Calu3 (cell line): ENCODE data around the gene ATXN2. TPM values are rescaled to one million over a fixed set of nuclear protein-coding genes. Genes with fewer than 3 reads are reported as not detected.

Experiments used
- BruUV-seq: library from RNA; stranded (reverse); fragments of 400-500 nt; replicated peaks from 2 replicates; lab custom pipeline; 2021; lab: Mats Ljungman, UMichigan
- CTCF ChIA-PET: fragments of 300-600 bp; sonication (Branson Sonifier 250); formaldehyde crosslinking; loops from one replicate; lab custom pipeline; 2022; ENCODE audit warnings: antibody characterized with exemption; lab: Charles Lee
- DNase-seq: peaks from one replicate; pipeline ENCODE4 v3.0.0; 2022
- H3K27ac Mint-ChIP-seq: one replicate; pipeline ENCODE4 v1.8.0; 2022; ENCODE audit warnings: mixed read lengths; ENCODE audit not compliant: unreplicated experiment
- H3K27me3 Mint-ChIP-seq: one replicate; pipeline ENCODE4 v1.8.0; 2022; ENCODE audit warnings: mixed read lengths; ENCODE audit not compliant: unreplicated experiment
- H3K36me3 Mint-ChIP-seq: one replicate; pipeline ENCODE4 v1.8.0; 2022; ENCODE audit warnings: mild to moderate bottlenecking, moderate library complexity, mixed read lengths; ENCODE audit not compliant: insufficient read depth, unreplicated experiment
- H3K4me1 Mint-ChIP-seq: one replicate; pipeline ENCODE4 v1.8.0; 2022; ENCODE audit warnings: mild to moderate bottlenecking, low read depth, mixed read lengths; ENCODE audit not compliant: unreplicated experiment
- H3K4me3 Mint-ChIP-seq: one replicate; pipeline ENCODE4 v1.8.0; 2022; ENCODE audit warnings: mild to moderate bottlenecking, low read depth, moderate library complexity, mixed read lengths; ENCODE audit not compliant: unreplicated experiment
- H3K9me3 Mint-ChIP-seq: one replicate; pipeline ENCODE4 v1.8.0; 2022; ENCODE audit warnings: low read depth, mixed read lengths; ENCODE audit not compliant: unreplicated experiment
- intact Hi-C: fragments of 100-400 bp; cut with micrococcal nuclease; formaldehyde crosslinking; loops from one replicate; pipeline ENCODE4 v1.10.0; 2022; ENCODE audit not compliant: unreplicated experiment
- total RNA-seq: library from RNA; stranded (reverse); gene quantifications from 2 replicates; pipeline ENCODE4 v1.2.3, GENCODE V29; 2022
- TF ChIP-seq, protein P1 (sequence below): fragments of 200-600 bp; IDR thresholded peaks from one replicate; pipeline ENCODE4 v1.8.0; 2022; ENCODE audit warnings: antibody characterized with exemption; ENCODE audit not compliant: unreplicated experiment

Gene ATXN2
- total RNA-seq, 1 experiment from 2014 or later, result 123 TPM

GRCh38 chr12:111488271-111488670 is 110.8 kb downstream of the ATXN2 start:
- TF ChIP-seq, protein P1, sequence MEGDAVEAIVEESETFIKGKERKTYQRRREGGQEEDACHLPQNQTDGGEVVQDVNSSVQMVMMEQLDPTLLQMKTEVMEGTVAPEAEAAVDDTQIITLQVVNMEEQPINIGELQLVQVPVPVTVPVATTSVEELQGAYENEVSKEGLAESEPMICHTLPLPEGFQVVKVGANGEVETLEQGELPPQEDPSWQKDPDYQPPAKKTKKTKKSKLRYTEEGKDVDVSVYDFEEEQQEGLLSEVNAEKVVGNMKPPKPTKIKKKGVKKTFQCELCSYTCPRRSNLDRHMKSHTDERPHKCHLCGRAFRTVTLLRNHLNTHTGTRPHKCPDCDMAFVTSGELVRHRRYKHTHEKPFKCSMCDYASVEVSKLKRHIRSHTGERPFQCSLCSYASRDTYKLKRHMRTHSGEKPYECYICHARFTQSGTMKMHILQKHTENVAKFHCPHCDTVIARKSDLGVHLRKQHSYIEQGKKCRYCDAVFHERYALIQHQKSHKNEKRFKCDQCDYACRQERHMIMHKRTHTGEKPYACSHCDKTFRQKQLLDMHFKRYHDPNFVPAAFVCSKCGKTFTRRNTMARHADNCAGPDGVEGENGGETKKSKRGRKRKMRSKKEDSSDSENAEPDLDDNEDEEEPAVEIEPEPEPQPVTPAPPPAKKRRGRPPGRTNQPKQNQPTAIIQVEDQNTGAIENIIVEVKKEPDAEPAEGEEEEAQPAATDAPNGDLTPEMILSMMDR, result no peak
- Mint-ChIP-seq H3K27me3 (no peaks in the 10 kb centered on the region), H3K27ac (no peak overlapping the region), H3K4me3 (no peak overlapping the region), H3K4me1 (no peaks in the 10 kb centered on the region), H3K36me3 (peaks cover 64% of the 10 kb centered on the region), H3K9me3 (no peaks in the 10 kb centered on the region)
- intact Hi-C loops, result no loop called here
- BruUV-seq, result no TSS peak
- no peak for DNase-seq
- CTCF ChIA-PET, result interaction anchor here (0.9 kb wide), 1 partner anchor 8 kb away, joined by 3 read pairs; no protein-coding TSS in a partner anchor

DNA sequence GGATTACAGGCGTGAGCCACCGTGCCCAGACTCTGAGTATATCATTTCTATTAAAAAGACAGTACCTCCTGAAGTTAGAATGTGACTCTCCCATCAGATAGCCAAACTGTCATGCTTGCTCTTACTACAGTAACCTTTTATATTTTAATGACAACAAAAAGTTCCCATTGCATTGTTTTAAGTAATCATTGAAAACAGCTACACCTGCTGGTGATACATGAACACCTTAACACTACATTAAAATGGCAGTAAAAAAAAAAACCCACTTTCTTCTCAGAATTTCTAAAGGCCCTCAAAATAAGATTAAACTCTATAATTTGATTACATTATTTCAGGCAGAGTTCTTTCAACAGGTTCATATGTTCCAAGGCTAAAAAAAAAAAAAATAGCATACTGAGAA is 116.7 kb downstream of the ATXN2 start:
- no peak overlapping the region for H3K27ac Mint-ChIP-seq
- peaks cover 67% of the 10 kb centered on the region for H3K36me3 Mint-ChIP-seq
- no peaks in the 10 kb centered on the region for H3K9me3 Mint-ChIP-seq
- no peak for DNase-seq
- TF ChIP-seq, protein P1, result no peak
- H3K27me3 Mint-ChIP-seq, result no peaks in the 10 kb centered on the region
- intact Hi-C loops, result no loop called here
- BruUV-seq, result no TSS peak
- no peaks in the 10 kb centered on the region for H3K4me1 Mint-ChIP-seq
- no peak overlapping the region for H3K4me3 Mint-ChIP-seq
- CTCF ChIA-PET, result interaction anchor here (0.7 to 1.6 kb wide), 3 partner anchors 27 to 193 kb away, joined by 3 to 9 read pairs (median 4); no protein-coding TSS in a partner anchor

DNA sequence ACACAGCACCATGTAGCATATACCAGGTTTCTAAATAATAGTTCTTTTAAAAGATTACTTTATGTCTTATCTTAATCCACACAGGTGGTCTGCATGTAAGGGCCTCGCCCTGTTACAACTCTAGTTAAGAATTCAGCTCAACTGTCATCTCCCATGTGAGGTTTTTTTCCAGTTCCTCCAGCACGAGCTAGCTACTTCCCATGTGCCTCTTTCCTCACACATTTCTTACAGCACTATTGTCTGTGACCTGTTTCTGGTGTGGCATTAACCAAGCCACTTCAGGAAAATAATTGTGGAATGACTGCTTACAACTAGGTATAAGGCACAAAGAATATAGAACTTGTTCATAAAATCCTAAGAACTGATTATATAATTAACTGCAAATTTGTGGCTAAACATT is 127.9 kb downstream of the ATXN2 start:
- no TSS peak for BruUV-seq
- Mint-ChIP-seq H3K4me3 (no peak overlapping the region), H3K4me1 (no peaks in the 10 kb centered on the region), H3K27ac (no peak overlapping the region), H3K9me3 (no peaks in the 10 kb centered on the region), H3K36me3 (peaks cover 39% of the 10 kb centered on the region), H3K27me3 (no peaks in the 10 kb centered on the region)
- TF ChIP-seq, protein P1, result no peak
- no peak for DNase-seq
- intact Hi-C loops, result no loop called here
- CTCF ChIA-PET, result interaction anchor here (0.5 to 0.6 kb wide), 2 partner anchors 147 to 210 kb away, joined by 4 to 7 read pairs; no protein-coding TSS in a partner anchor

DNA sequence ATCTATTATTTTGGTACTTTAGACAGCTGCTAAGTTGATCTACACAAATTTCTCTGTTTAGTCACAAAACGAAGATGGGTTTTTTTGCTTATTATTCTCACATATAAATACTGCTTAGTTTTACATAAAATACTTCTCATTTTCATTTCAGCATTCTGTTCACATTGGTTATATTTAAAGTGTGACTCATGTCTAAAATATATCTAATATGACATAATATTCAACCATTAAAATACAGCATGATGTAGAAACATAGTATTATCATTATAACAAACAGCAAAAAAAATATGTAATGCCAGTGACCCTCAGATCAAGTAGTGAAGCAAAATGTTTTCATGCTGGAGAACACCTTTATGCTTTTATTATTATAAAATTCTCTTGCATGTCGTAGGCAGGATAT is 129.7 kb downstream of the ATXN2 start:
- intact Hi-C loops, result no loop called here
- H3K27me3 Mint-ChIP-seq, result no peaks in the 10 kb centered on the region
- H3K4me3 Mint-ChIP-seq, result no peak overlapping the region
- BruUV-seq, result no TSS peak
- DNase-seq, result no peak
- no peaks in the 10 kb centered on the region for H3K9me3 Mint-ChIP-seq
- CTCF ChIA-PET, result no interaction called here
- H3K4me1 Mint-ChIP-seq, result no peaks in the 10 kb centered on the region
- no peak overlapping the region for H3K27ac Mint-ChIP-seq
- H3K36me3 Mint-ChIP-seq, result peaks cover 38% of the 10 kb centered on the region
- TF ChIP-seq, protein P1, result no peak
